GM10266 (cell line): ENCODE results near the gene IFNA2.

ENCODE experiments used
- DNase-seq: peaks from one replicate; pipeline ENCODE4 v3.0.0; 2012; ENCODE audit errors: extremely low spot score
- CTCF ChIP-seq: IDR thresholded peaks from 2 replicates; pipeline ENCODE4 v1.5.1; 2012; ENCODE audit warnings: mild to moderate bottlenecking, low read depth; ENCODE audit not compliant: control insufficient read depth, insufficient read depth; ENCODE audit errors: missing control alignments

IFNA2 gene

GRCh38 chr9:21402386-21403251 lies 17.4 kb upstream of the IFNA2 start:
- TF ChIP-seq CTCF: peak; percentile 35
- DNase-seq: peak; percentile 32

GRCh38 chr9:21399956-21400355 lies 14.8 kb upstream of the IFNA2 start:
- no peak for DNase-seq

GRCh38 chr9:21398955-21399489 lies 13.8 kb upstream of the IFNA2 start:
- TF ChIP-seq CTCF: no peak
- no peak for DNase-seq

More at GRCh38 chr9:21399956-21400355, 14.8 kb upstream of the IFNA2 start:
- TF ChIP-seq CTCF: no peak

- peak; percentile 96 for TF ChIP-seq CTCF
- DNase-seq: peak; percentile 42
These were observed 10.8 kb upstream of the IFNA2 start for GRCh38 chr9:21395778-21396717.

- no peak for DNase-seq
- TF ChIP-seq CTCF: no peak
These were observed 7.1 kb upstream of the IFNA2 start for GRCh38 chr9:21392270-21392669.

- TF ChIP-seq CTCF: no peak
- DNase-seq: no peak
These were observed 1.6 kb downstream of the IFNA2 start for GRCh38 chr9:21383627-21384026.
